GM19238 (cell line): Measurements from ENCODE around the gene TCFL5.
"Not testable (repeated sequence)": the region's sequence is repeated elsewhere in the genome, so short reads cannot be mapped to it uniquely, and the experiment has no call there.

Experiments
- DNase-seq: peaks from one replicate; pipeline ENCODE4 v3.0.0; 2011; ENCODE audit warnings: low spot score; ENCODE audit not compliant: insufficient read length

The TCFL5 gene

DNA sequence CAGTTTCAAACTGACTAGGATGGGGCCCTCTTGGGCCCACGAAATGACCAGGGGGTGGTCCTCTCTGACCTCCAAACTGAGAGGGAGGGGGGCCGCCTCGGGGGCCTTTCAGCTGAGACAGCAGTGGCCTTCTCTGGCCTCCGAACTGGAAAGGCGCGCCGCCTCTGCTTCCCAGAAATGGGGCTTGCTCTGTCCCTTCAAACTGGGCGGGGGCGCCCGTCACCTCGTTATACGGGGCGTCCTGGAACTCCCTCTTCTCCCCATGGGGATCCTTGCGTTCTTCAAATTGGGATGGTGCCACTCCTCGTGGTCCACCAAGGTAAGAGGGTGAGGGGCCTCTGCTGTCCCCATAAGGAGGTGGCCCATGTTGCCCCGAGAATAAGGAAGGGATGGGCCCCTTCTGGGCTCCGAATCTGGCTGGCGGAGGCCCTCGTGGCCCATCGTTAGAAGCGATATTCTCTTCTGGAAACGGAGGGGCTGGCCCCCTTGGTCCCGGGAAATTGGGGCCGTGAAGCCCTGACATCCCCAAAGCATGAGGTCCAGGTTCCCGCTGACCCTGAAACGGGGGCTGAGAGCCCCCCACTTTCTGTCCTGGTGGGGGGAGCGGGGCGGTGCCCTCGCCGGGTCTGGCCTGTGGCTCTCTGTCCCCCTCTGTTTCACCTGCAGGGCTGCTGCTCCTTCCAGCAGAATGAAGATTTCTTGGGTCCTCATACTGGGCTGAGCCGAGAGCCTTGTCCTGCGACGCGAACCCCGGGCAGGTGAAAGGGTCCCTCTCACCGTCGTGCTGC lies 18.7 kb upstream of the TCFL5 start:
- DNase-seq = no peak

GRCh38 chr20:62879275-62880146 lies 17.9 kb upstream of the TCFL5 start:
- DNase-seq = no peak

DNA sequence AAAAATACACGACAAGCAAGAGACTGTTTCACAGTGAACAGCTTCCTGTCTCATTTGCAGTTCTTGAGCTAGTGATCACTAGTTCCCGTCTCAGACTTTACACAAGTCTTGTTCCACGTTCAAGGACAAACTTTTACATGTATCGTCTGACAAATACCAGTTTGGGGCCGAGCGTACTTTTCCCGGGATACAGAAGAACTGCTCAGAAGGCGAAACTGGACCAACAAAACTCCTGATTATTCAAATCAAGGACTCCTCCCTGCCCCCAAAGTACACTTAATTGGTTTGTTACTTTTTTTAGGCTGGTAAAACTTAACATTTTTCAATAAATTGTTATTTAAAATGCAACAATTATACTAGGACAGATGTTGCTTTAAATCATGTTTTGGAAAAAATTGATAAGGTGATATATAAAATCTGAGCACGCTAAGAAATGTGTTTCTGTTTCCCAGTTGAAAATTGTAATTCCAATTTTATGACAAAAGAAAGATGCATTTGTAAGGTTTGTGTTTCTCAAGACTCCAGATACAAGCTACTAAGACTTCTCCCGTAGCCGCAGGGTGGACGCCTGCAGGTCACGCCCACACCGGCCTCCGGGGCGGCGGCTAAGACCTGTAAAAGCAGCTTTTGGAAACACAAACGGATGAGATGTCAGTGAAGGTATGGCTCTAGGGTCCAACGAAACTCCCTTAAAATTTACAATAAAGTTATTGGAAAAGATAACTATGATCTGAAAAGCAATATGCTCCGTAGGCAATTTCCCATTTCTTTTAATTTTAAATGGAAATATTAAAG lies 16.8 kb upstream of the TCFL5 start:
- no peak for DNase-seq

- no peak for DNase-seq
These were observed 15.5 kb upstream of the TCFL5 start for GRCh38 chr20:62876902-62877816.

DNA sequence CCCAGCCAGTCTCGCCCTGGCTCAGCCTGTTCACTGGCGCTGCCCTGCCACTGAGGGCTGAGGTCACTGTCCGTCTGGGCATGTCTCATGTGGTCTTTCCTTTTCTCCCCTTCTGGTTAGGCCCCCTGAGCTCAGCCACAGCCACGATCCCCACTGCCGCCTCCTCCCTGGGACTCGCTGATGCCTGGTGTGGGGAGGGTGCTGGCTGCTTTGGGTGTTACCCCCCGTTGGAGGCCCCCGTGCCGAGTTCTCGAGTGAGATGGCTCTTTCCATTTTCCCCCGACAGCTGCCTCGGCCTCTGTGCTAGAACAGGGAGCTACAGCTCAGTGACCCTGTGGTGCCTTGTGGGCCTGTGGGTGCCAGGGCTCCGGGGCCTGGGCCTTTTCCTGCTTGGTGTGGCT lies 14.9 kb upstream of the TCFL5 start:
- no peak for DNase-seq

GRCh38 chr20:62875419-62876361 lies 14.1 kb upstream of the TCFL5 start:
- no peak for DNase-seq

GRCh38 chr20:62874964-62875344 lies 13.3 kb upstream of the TCFL5 start:
- DNase-seq = no peak

DNA sequence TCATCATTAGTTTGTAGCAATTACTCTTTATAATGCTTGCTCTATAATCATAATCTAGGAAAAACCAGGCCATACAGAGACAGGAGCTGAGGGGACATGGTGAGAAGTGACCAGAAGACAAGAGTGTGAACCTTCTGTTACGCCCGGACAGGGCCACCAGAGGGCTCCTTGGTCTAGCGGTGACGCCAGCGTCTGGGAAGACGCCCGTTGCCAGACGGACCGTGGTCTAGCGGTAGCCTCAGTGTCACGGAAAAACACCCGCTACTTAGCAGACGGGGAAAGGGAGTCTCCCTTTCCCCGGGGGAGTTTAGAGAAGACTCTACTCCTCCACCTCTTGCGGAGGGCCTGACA lies 12.0 kb upstream of the TCFL5 start:
- not testable (repeated sequence) for DNase-seq

GRCh38 chr20:62873280-62873679 lies 11.7 kb upstream of the TCFL5 start:
- no peak for DNase-seq

DNA sequence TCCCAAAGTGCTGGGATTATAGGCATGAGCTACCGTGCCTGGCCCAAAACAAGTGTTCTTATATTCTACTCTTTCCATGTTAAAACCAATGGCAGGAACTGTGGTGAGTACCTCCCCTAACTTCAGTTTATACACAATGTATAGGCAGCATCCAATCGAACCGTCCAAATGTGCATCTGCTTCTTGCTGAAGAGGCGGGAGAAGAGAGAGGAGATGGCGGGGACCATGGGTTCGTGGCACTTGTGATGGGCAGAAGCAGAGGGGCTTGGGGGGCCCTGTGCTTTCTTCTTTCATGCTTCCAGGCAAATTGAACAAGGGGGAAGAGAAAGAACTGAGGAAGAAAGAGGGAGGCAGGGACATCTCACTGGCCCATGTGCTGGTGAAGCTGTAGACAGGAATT lies 11.2 kb upstream of the TCFL5 start:
- no peak for DNase-seq

DNA sequence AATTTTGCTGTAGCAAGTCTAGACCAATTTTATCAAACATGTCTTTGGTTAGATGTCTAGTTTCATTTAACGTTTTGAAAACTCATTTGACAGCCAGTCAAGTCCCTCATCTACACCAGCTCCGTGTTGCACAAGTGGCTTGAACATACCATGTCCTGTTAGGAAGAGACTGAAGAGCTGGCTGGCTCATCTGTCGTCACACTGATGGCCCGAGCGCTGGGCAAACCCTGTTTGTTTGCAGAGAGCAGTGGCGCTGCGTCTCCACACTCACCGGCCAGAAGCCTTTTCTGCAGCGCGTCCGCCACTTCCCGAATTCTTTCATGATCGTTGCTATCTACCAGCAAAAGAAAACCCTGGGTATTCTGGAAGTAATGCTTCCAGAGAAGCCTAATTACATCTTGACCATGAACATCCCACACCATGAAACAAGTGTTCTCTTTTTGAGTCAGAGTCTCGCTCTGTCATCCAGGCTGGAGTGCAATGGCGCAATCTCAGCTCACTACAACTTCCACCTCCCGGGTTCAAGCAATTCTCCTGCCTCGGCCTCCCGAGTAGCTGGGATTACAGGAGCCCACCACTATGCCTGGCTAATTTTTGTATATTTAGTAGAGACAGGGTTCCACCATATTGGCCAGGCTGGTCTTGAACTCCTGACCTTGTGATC lies 10.7 kb upstream of the TCFL5 start:
- no peak for DNase-seq

DNA sequence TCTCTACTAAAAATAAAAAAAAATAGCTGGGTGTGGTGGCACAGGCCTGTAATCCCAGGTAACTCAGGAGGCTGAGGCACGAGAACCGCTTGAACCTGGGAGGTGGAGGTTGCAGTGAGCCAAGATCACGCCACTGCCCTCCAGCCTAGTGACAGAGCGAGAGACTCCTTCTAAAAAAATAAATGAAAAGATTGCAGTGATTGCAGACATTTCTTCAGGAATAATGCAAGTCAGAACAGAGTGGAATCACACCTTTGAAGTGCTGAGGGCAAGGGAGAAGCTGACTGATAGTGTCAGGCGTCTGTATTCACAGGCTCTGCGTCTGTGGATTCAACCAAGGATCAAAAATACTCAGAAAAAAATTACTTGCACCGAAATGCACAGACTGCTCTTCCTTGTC lies 2.6 kb upstream of the TCFL5 start:
- DNase-seq = no peak

GRCh38 chr20:62860924-62861691 lies 514 bp downstream of the TCFL5 start:
- DNase-seq = no peak

DNA sequence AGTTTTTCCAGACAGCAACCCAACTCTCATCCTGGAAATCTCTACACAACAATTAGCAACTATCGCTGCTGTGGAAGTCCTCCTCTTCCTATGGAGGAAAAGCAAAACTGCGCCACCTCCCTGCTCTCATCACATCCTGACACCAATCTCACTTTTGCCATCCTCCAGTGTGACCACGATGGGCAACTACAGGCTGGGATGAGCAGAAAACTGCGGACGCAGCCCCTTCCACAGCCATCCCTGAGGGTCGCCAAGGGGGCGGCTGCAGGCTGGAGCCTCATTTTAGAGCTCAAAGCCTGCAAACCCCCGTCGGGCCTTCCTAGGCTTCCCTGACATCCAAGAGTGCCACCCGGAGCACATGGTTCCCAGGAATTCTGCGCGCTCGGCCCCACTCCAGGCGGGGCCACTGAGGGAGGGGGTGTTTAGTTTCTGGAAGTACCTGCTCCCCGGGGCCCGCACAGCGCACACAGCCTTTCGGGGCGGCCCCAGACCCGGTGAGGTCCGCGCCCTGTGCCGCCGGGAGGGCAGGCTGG lies 1.2 kb downstream of the TCFL5 start:
- no peak for DNase-seq

- no peak for DNase-seq
These were observed 1.9 kb downstream of the TCFL5 start for GRCh38 chr20:62859721-62860120.

- no peak for DNase-seq
These were observed 3.4 kb downstream of the TCFL5 start for GRCh38 chr20:62858058-62858830.

DNA sequence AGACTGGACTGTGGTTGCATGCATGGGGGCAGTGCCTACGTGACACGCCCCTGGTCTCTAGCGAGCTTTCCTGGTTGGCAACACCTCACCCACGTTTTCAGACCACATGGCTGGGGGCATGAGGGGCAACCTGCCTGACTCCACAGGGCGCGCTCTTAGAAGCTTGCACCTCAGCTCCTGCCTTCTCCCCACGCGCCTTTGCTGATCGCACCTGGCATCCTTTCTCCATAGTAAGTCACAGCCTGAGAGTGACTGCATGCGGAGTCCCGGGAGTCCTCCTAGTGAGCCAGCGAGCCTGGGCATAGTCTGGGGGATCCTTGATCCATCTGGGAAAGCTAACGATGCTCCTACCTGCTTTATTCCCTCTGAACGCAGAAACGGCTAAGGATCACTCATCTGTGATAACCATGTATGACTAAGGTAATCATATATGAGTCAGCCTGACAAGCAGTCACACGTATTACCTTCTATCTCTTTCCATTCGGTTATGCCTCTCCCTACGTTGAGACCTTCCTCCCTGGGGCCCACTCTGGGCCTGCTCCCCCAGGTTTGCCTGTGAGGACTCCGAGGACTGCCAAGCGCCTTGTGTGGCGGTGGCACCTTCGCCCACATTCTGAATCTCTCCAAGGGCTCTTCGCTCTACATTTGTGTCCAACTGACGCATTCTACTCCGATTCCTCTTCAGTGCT lies 4.5 kb downstream of the TCFL5 start:
- no peak for DNase-seq
